Fibroblast of skin of back (primary cell): ENCODE measurements around the gene MSI2.
A peak's percentile ranks its signal among the peaks of the same experiment; 100 is the strongest.

Experiments
- DNase-seq: peaks from one replicate; pipeline ENCODE4 v3.0.0-alpha.2; 2013

Gene MSI2

GRCh38 chr17:57420734-57421717, 164.7 kb downstream of the MSI2 start:
- DNase-seq, result no peak

DNA sequence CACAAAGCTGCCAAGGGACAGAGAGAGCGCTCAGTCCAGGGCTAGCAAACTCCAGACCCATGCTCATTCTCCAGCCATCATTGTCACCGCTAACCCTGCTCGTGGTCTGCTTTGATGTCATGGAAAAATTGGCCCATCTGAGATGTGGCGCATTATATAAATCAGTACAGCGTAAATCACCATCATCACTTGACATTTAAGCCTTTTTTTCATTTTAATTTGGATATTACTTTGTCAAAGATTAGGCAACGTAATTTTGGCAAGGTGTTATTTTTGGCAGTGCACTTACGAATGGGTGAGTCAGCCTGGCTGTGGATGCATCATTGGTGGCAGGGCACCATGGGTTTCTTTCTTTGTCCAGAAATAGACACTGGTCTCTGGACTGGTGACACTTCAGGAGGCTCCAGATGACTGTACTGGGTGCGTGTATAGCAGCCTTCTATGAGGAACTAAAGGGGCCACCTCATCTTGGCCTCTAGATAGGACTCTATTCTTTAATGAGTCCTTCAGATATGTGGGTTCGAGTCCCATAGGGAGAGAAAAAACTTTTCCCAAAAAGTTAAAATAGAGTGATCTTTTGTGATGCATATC, 166.3 kb downstream of the MSI2 start:
- DNase-seq, result peak; percentile 66

DNA sequence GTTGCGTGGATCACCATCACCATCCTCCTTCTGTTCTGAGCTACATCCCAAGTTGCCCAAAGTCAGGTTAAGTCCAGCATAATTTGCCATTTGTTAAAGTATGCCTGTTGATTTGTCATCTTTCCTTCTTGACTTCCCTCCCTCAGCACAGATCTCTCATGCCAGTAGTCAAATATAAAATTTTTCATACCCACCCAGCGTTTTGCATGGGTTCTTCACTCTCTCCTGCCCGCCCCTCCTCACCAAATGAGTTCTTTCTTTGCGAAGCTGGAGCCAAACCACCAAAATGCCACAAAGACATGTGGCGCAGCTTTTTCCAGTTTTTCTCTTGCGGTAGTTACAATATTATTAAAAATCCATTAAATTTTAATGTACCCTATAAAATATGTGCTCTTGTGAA, 167.2 kb downstream of the MSI2 start:
- no peak for DNase-seq

DNA sequence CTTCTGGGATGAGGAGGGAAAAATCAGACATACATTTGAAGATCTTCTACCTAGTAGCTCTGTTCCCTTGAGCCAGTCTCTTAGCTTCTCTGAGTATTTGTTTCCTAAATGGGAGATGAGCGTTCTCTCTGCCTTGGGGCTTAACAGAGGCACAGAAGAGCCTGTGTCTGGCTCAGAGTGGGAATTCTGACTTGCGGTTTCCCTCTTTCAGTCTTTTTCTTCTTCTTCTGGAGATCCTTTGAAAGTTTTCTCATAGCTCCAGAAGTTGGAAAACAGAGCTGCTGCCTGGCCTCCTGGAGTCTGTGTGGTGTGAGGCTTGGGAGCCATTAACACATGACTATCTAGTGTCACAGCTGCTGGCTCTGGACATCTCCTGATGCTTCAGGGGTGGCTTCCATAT, 167.9 kb downstream of the MSI2 start:
- DNase-seq, result no peak

DNA sequence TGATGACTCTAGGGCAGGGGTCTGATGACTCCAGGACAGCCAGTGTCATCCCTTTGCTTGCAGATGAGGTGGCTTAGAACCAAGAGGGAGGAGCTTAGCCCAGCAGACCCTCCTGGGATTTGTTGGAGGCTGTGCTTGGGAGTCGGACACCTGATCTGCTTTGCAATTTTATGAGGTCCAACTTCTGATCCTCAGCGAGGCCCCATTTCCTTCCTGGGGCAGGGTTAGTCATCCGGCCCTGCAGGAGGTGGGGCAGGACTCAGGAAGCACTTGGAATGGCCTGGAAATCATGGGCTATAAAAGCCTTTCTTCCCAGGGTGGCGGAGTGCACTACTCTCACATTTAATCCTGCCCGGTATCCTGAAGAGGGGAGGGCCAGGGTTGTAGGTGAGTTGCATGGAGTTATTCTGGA, 168.5 kb downstream of the MSI2 start:
- DNase-seq, result peak; percentile 17

- no peak for DNase-seq
These were observed 169.1 kb downstream of the MSI2 start for GRCh38 chr17:57425431-57425830.

GRCh38 chr17:57425903-57426880, 169.9 kb downstream of the MSI2 start:
- DNase-seq, result no peak

DNA sequence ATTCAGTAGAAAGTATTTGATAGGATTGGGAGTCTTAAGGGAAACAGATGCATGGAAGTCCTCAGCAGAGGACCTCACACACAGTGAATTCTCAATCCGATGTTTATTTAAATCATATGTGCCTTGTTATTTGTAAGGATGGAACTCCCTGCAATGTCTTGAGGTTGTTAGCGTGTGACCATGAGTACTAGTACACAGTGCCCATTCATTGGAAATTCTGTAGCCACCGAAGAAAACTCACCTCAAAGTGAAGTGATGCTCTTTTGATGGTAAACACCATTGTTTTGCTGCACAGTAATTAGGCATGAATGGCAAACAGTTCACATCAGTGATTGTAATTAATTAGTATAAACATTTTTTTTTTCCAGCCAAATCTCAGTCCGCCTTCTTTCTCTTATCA, 173.6 kb downstream of the MSI2 start:
- no peak for DNase-seq

GRCh38 chr17:57431415-57431814, 175.1 kb downstream of the MSI2 start:
- no peak for DNase-seq

GRCh38 chr17:57432507-57433277, 176.4 kb downstream of the MSI2 start:
- DNase-seq, result no peak

DNA sequence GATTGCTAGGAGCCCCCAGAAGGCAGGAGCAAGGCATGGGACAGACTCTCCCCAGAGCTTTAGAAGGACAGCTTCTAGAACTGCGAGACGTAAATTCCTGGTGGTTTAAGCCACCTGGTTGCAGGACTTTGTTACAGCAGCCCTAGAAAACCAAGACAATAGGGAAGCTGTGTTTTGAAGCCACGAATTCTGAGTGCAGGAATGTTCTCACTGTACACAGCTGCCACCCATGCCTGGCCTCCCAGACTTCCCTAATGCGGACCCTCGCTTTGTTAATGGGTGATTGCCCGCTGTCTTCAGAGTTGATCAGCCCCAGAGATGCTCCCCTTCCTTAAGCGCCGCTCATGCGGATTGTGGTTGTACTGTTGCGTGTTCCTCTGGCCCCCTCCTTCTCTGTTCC, 177.1 kb downstream of the MSI2 start:
- DNase-seq, result no peak

DNA sequence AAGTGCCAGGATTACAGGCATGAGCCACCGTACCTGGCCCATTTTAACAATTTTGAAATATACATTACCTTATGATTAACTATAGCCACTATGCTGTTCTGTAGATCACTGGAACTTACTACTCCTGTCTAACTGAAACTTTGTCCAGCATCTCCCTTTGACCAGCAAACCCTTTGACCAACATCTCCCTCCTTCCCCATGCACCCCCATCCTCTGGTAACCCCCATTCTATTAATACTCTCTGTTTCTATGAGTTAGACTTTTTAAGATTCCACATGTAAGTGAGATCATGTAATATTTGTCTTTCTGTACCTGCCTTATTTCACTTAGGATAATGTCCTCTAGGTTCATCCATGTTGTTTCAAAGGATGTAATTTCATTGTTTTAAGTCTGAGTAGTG, 178.0 kb downstream of the MSI2 start:
- DNase-seq, result no peak

DNA sequence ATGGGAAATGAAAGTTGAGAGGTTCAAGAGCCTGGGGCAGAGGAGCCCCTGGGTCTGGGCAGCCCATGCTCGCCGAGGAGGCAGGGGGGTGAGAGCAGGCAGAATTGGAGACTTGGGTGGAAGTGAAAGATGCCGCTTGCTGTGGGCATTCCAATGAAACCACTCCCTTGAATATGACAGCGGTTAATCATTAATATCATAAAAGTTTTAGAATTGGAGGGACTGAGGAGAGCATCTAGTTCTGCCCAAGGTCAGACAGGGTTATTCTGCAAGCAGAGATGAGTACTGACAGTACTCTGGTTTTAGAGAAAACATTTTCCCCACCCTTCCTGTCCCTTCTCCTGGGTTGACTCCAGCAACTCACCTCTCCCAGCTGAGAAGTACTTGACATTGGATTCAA, 180.2 kb downstream of the MSI2 start:
- no peak for DNase-seq

- no peak for DNase-seq
These were observed 181.9 kb downstream of the MSI2 start for GRCh38 chr17:57438066-57438731.

- DNase-seq, result no peak
These were observed 183.3 kb downstream of the MSI2 start for GRCh38 chr17:57439651-57440050.

DNA sequence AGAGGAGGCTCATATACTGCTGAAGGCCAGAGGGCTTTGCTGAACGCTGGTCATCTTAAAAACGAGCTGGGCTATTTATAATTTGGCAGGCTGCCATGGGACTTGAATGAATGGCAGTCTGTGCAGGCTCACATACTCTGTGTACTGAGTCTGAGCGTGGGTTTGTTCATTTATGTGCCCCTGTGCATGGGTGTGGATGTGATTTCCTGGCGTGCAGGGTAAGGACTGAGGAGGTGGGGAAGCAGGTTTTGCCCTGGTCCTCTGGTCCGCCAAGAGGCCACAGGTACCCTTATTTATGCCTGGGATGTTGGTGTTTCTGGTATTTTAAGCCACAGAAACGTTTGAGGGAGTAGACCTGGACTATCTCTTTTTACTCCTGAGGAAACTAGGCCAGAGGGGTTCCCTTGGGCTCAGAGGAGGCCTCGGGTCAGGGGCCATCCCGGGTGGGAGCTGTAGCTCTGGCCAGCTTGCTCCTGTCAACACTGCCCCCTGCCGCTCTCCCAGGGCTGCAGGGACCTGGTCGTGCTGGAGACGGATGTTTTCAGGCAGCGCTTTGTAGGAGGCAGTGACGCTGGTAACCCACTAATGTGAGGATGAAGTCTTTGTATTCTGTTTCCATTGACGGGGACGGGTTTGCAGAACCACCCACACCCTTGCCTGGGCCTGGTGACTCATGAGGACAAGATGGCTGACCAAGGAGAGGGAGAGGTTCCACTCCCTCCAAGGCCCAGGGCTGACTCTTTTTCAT, 184.4 kb downstream of the MSI2 start:
- peak; percentile 54 for DNase-seq

- DNase-seq, result no peak
These were observed 184.9 kb downstream of the MSI2 start for GRCh38 chr17:57441270-57441600.

- no peak for DNase-seq
These were observed 186.1 kb downstream of the MSI2 start for GRCh38 chr17:57442401-57442823.

DNA sequence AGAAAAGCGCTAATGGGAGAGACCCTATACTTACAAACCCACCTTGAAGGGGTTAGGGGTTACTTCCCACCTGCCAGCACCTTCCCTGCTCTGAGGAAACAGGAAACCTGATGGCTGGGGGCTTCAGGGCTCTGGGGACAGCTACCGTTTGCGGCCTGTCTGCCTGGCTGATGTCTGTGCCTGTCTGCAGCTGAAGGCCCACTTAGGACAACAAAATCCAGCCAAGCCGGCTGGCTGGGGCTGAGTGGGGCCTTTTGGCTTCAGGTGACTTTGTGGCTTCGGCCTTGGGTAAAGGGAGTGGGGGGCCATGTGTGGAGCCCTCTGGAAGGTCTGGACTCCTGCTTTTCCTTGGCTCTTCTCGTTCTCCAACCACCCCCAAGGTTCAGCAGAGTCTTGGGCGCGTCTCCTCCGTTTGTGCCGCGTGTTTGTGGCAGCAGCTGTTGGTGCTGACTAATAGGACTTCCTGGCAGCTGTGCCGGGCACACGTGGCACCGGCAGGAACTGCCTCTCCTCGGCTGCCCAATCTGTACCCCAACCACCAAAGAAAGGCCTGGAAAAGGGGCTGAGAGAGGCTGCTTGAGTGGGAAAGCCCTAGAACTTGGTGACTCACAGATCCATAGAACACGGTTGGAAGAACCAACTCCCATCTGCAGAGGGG, 186.7 kb downstream of the MSI2 start:
- peak; percentile 27 for DNase-seq

GRCh38 chr17:57443781-57444180, 187.5 kb downstream of the MSI2 start:
- no peak for DNase-seq
